ENCODE data around the gene PC.

PC gene

GRCh38 chr11:66889960-66890359, 68.2 kb downstream of the PC start:
- H3K9me2 ChIP-seq (replicated peaks; ENCODE audit: insufficient read depth, low read length): no peaks in the 10 kb centered on the region
- no peak for DNase-seq
- no peaks in the 10 kb centered on the region for H3F3A ChIP-seq (ENCODE audit: insufficient read depth, low read length)
- no peaks in the 10 kb centered on the region for H4K20me1 ChIP-seq (ENCODE audit: insufficient read depth, low read length)
- H3K27ac ChIP-seq (ENCODE audit: low read length): no peak overlapping the region
- no peaks in the 10 kb centered on the region for H3K4me1 ChIP-seq (ENCODE audit: low read length)
- H3K79me2 ChIP-seq (ENCODE audit: low read length): no peaks in the 10 kb centered on the region
- no peak overlapping the region for H3K4me2 ChIP-seq (ENCODE audit: low read depth, low read length)
- no peak overlapping the region for H2AFZ ChIP-seq (ENCODE audit: low read length)
- H3K9ac ChIP-seq (ENCODE audit: low read length): no peak overlapping the region
- TF ChIP-seq CTCF (IDR thresholded peaks at IDR 0.05; ENCODE audit: low read length) (no peak), EZH2phosphoT487 (IDR thresholded peaks at IDR 0.05; ENCODE audit: low read length) (no peak), EZH2 (optimal IDR thresholded peaks at IDR 0.05; ENCODE audit: low read depth, low read length) (no peak)
- H3K27me3 ChIP-seq (replicated peaks; ENCODE audit: insufficient read depth, low read length): peaks cover 30% of the 10 kb centered on the region
- no peaks in the 10 kb centered on the region for H3K9me3 ChIP-seq (replicated peaks; ENCODE audit: insufficient read depth, low read length)
- no peak overlapping the region for H3K4me3 ChIP-seq (ENCODE audit: low read length)
- no peaks in the 10 kb centered on the region for H3K36me3 ChIP-seq (replicated peaks; ENCODE audit: insufficient read depth, low read length)

GRCh38 chr11:66888282-66888681, 69.9 kb downstream of the PC start:
- Histone ChIP-seq H4K20me1 (ENCODE audit: insufficient read depth, low read length) (no peaks in the 10 kb centered on the region), H3K9me3 (replicated peaks; ENCODE audit: insufficient read depth, low read length) (no peaks in the 10 kb centered on the region), H3K36me3 (replicated peaks; ENCODE audit: insufficient read depth, low read length) (no peaks in the 10 kb centered on the region), H3F3A (ENCODE audit: insufficient read depth, low read length) (no peaks in the 10 kb centered on the region), H3K4me2 (ENCODE audit: low read depth, low read length) (no peak overlapping the region), H3K4me1 (ENCODE audit: low read length) (no peaks in the 10 kb centered on the region), H3K27me3 (replicated peaks; ENCODE audit: insufficient read depth, low read length) (peaks cover 31% of the 10 kb centered on the region), H2AFZ (ENCODE audit: low read length) (no peak overlapping the region), H3K9ac (ENCODE audit: low read length) (no peak overlapping the region), H3K79me2 (ENCODE audit: low read length) (no peaks in the 10 kb centered on the region), H3K9me2 (replicated peaks; ENCODE audit: insufficient read depth, low read length) (no peaks in the 10 kb centered on the region), H3K27ac (ENCODE audit: low read length) (no peak overlapping the region), H3K4me3 (ENCODE audit: low read length) (no peak overlapping the region)
- no peak for DNase-seq
- TF ChIP-seq CTCF (IDR thresholded peaks at IDR 0.05; ENCODE audit: low read length): no peak
- no peak for TF ChIP-seq EZH2 (optimal IDR thresholded peaks at IDR 0.05; ENCODE audit: low read depth, low read length)
- TF ChIP-seq EZH2phosphoT487 (IDR thresholded peaks at IDR 0.05; ENCODE audit: low read length): no peak

- no peak for TF ChIP-seq EZH2phosphoT487 (IDR thresholded peaks at IDR 0.05; ENCODE audit: low read length)
- no peak for TF ChIP-seq CTCF (IDR thresholded peaks at IDR 0.05; ENCODE audit: low read length)
- no peak for TF ChIP-seq EZH2 (optimal IDR thresholded peaks at IDR 0.05; ENCODE audit: low read depth, low read length)
- no peak for DNase-seq
Measured at GRCh38 chr11:66887526-66887925, 70.7 kb downstream of the PC start.

More at GRCh38 chr11:66887526-66887925, 70.7 kb downstream of the PC start:
- peaks cover 31% of the 10 kb centered on the region for H3K27me3 ChIP-seq (replicated peaks; ENCODE audit: insufficient read depth, low read length)
- no peak overlapping the region for H2AFZ ChIP-seq (ENCODE audit: low read length)
- H3K36me3 ChIP-seq (replicated peaks; ENCODE audit: insufficient read depth, low read length): no peaks in the 10 kb centered on the region
- H3K4me2 ChIP-seq (ENCODE audit: low read depth, low read length): no peak overlapping the region
- H3K27ac ChIP-seq (ENCODE audit: low read length): no peak overlapping the region
- no peaks in the 10 kb centered on the region for H3K4me1 ChIP-seq (ENCODE audit: low read length)
- H3F3A ChIP-seq (ENCODE audit: insufficient read depth, low read length): no peaks in the 10 kb centered on the region
- no peaks in the 10 kb centered on the region for H3K9me3 ChIP-seq (replicated peaks; ENCODE audit: insufficient read depth, low read length)
- no peaks in the 10 kb centered on the region for H3K9me2 ChIP-seq (replicated peaks; ENCODE audit: insufficient read depth, low read length)
- H3K9ac ChIP-seq (ENCODE audit: low read length): no peak overlapping the region
- H4K20me1 ChIP-seq (ENCODE audit: insufficient read depth, low read length): no peaks in the 10 kb centered on the region
- H3K79me2 ChIP-seq (ENCODE audit: low read length): no peaks in the 10 kb centered on the region
- no peak overlapping the region for H3K4me3 ChIP-seq (ENCODE audit: low read length)

Measured in MM.1S (cell line).